CD4-positive, alpha-beta T cell treated with Interleukin-21 for 1 hour (primary cell): ENCODE measurements around the gene RALGPS1.

Source experiments
- DNase-seq: peaks from one replicate; pipeline ENCODE4 v3.0.0-alpha.2; 2020

The RALGPS1 gene

GRCh38 chr9:127081250-127082185, 166.9 kb downstream of the RALGPS1 start:
- DNase-seq: no peak

GRCh38 chr9:127083138-127083980, 168.8 kb downstream of the RALGPS1 start:
- no peak for DNase-seq

GRCh38 chr9:127084076-127085039, 169.8 kb downstream of the RALGPS1 start:
- no peak for DNase-seq

GRCh38 chr9:127085186-127085585, 170.6 kb downstream of the RALGPS1 start:
- DNase-seq: no peak

GRCh38 chr9:127086771-127087170, 172.2 kb downstream of the RALGPS1 start:
- no peak for DNase-seq

- no peak for DNase-seq
Measured at GRCh38 chr9:127087411-127087810, 172.8 kb downstream of the RALGPS1 start.

- no peak for DNase-seq
Measured at GRCh38 chr9:127087836-127088235, 173.3 kb downstream of the RALGPS1 start.

GRCh38 chr9:127088724-127089615, 174.4 kb downstream of the RALGPS1 start:
- DNase-seq: no peak

GRCh38 chr9:127089631-127090081, 175.1 kb downstream of the RALGPS1 start:
- DNase-seq: no peak

GRCh38 chr9:127090341-127090985, 175.9 kb downstream of the RALGPS1 start:
- no peak for DNase-seq

GRCh38 chr9:127091526-127091925, 176.9 kb downstream of the RALGPS1 start:
- DNase-seq: no peak

- no peak for DNase-seq
Measured at GRCh38 chr9:127092041-127092608, 177.5 kb downstream of the RALGPS1 start.

- DNase-seq: no peak
Measured at GRCh38 chr9:127093319-127094020, 178.9 kb downstream of the RALGPS1 start.

GRCh38 chr9:127095411-127095810, 180.8 kb downstream of the RALGPS1 start:
- no peak for DNase-seq

- DNase-seq: no peak
Measured at GRCh38 chr9:127096208-127096607, 181.6 kb downstream of the RALGPS1 start.

GRCh38 chr9:127097683-127098082, 183.1 kb downstream of the RALGPS1 start:
- DNase-seq: no peak

- no peak for DNase-seq
Measured at GRCh38 chr9:127098916-127099553, 184.5 kb downstream of the RALGPS1 start.

- DNase-seq: no peak
Measured at GRCh38 chr9:127099664-127100063, 185.1 kb downstream of the RALGPS1 start.

GRCh38 chr9:127102176-127102575, 187.6 kb downstream of the RALGPS1 start:
- no peak for DNase-seq
